GM13977 (cell line): ENCODE data around the gene LIN37.

Experiments
- DNase-seq: peaks from one replicate; pipeline ENCODE4 v3.0.0; 2012; ENCODE audit warnings: low spot score
- in situ Hi-C: fragments of 300-500 bp; cut with MboI; formaldehyde crosslinking; loops from one replicate; pipeline ENCODE4 v1.12.0; 2022; ENCODE audit warnings: low sequenced_read_pairs, low pct_unique_long_range_greater_than_20kb, mixed read lengths, inconsistent platforms; ENCODE audit not compliant: unreplicated experiment
- TF ChIP-seq, protein P1 (sequence below): IDR thresholded peaks from 2 replicates; pipeline ENCODE4 v1.5.1; 2012; ENCODE audit warnings: mild to moderate bottlenecking, control low read depth; ENCODE audit not compliant: insufficient read depth; ENCODE audit errors: extremely low read depth, missing control alignments

LIN37 gene

DNA sequence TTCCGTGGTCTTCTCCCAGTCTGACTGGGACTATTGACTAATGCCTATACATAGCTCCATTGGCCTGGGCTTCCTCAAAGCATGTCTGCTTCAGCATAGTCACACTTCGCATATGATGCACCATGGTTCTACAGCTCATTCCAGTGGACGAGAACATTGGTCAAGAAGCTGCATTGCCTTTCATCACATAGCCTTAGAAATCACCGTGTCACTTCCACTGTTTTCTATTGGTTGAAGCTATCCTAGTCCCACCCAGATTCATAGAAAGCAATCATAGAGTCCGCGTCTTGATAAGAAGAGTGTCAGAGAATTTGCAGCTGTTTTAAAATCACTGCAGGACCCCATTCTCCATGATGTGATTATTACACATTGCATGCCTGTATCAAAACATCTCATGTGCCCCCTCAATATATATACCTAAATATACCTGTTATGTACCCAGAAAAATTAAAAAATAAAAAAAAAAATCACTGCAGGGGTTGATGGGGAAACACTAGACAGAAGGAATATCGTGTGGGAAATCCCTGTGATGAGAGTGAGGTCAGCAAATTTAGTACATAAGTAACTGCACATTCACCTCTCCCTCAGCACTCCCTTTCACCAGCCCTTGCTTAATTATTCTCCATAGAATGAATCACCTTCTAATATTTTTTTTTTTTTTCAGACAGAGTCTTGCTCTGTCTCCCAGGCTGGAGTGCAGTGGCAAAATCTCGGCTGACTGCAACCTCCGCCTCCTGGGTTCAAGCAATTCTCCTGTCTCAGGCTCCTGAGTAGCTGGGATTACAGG is 24.8 kb downstream of the LIN37 start:
- DNase-seq: no peak
- in situ Hi-C loops: no loop called here
- TF ChIP-seq, protein P1, sequence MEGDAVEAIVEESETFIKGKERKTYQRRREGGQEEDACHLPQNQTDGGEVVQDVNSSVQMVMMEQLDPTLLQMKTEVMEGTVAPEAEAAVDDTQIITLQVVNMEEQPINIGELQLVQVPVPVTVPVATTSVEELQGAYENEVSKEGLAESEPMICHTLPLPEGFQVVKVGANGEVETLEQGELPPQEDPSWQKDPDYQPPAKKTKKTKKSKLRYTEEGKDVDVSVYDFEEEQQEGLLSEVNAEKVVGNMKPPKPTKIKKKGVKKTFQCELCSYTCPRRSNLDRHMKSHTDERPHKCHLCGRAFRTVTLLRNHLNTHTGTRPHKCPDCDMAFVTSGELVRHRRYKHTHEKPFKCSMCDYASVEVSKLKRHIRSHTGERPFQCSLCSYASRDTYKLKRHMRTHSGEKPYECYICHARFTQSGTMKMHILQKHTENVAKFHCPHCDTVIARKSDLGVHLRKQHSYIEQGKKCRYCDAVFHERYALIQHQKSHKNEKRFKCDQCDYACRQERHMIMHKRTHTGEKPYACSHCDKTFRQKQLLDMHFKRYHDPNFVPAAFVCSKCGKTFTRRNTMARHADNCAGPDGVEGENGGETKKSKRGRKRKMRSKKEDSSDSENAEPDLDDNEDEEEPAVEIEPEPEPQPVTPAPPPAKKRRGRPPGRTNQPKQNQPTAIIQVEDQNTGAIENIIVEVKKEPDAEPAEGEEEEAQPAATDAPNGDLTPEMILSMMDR: no peak

DNA sequence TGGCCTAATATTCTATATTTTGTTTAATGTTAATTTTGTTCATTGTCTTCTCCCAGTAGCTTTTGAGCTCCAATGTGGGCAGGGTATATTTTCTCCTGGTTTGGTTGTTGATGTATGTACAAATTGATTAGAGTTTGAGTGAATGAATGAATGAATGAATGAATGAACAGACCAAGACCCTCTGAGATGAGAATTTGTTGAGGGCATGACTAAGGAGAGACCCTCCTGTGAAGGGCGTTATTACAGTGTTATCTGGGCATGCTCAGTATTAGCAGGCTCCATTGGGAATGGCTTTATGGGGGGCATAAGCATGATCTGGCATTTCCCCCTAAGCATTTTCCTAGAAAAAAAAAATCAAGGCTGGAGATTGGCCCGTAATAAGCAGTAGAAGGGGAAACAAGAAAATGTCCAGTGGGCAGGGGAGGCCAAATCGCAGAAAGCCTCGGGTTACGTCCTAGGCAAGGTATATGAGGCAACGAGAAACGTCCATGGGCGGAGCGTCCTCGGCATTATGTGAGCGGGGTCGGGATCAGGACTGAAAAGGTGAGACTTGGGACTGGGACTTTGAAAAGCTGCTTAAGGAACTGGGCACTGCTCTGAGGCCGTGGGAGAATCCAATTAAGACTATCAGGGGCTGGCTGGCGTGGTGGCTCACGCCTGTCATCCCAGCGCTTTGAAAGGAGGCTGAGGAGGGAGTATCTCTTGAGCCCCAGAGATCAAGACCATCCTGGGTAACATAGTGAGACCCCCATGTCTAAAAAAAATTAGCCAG is 26.1 kb downstream of the LIN37 start:
- in situ Hi-C loops: no loop called here
- TF ChIP-seq, protein P1: no peak
- no peak for DNase-seq

DNA sequence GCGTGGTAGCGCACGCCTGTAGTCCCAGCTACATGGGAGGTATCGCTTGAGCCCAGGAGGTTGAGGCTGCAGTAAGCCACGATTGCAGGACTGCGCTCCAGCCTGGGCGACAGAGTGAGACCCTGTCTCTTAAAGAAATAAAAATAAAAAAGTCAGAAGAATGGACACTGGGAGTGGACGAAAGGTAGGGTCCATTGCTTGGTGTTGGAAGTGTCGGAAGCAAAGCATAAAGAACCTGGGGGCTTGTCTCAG is 26.6 kb downstream of the LIN37 start:
- TF ChIP-seq, protein P1: no peak
- in situ Hi-C loops: no loop called here

DNA sequence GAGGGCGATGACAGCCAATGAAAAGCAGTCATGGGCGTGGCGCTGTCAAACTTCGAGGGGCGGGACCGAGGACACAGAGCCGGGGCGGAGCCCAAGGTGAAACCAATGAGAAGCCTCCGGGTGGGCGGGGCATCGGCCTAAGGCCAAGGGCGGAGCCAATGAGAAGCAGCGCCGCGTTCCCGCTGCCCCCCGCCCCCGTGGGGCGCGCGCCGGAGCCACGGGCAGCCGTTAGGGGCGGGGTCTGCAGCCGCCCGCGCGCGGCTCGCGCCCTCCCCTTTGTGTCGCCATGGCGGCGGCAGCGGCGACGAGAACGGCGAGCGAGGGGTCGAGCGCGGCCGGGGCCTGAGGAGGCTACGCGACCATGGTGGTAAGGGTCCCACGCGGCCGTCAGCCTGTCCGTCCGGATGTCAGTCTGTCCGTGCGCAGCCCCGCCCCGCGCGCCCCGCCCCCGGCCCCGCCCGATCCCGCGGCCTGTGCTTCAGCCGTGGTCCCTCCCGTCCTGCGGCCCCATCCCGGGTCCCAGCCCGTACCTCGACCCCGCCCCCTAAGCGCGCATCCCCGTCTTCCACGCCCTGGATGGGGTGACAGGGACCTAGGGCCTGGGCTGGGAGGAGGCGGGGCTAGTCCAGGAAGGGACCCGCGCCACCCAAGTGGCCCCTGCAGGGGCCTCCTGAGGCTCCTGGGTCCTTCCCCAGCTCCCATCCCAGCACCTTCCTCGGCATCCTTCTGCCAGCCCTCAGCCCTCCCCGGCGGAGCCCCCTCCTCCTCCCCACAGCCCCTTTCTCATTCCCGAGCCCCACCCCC is 27.1 kb downstream of the LIN37 start, which contains the start of gene ARHGAP33:
Gene ARHGAP33, plus strand, starts transcription at position 267 of the 804 bp plus-strand sequence. Its CDS starts 95 bp downstream, at position 362.
- in situ Hi-C loops: no loop called here
- TF ChIP-seq, protein P1: no peak
- peak; percentile 100 for DNase-seq

More for the DNA sequence above, 26.6 kb downstream of the LIN37 start:
- DNase-seq: no peak

DNA sequence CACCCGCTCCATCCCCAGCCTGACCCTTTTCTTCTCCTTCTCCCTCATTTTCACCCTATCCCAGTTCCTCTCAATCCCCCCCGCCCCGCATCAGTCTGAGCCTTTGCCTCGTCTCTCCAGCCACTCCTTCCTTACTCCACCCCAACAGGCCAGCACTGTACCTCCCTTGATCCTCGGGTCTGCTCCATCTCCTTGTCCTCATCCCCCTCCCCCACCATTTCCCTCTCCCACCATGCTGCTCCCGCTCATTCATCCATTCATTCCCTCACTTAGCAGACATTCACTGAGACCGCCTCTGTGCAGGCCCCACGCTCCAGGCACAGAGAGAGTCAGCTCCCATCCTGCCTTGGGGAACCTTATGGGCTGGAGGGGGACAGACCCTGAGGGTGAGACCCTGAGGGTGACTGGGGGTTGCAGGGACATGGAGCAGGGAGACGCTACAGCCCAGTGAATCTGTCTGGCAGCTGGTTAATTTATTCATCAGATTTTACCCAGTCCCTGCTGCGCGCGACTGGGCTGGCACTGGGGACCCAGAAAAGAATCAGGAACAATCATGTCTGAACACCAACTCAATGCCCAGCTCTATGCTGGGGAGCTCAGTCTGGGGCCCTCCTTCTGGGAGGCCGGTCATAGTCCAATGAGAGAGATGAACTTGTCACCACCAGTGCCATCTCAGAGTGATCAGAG is 27.9 kb downstream of the LIN37 start:
- no peak for DNase-seq
- in situ Hi-C loops: no loop called here

More for the DNA sequence above, 27.9 kb downstream of the LIN37 start:
- TF ChIP-seq, protein P1: no peak
